AG04450 (cell line): Measurements from ENCODE around the gene BGN. TPM values are rescaled to one million over a fixed set of nuclear protein-coding genes. Genes with fewer than 3 reads are reported as not detected.

Experiments used
- CTCF ChIA-PET: fragments of 300-600, 350-600 bp; formaldehyde crosslinking; extraction: SDS; loops from one replicate; lab custom pipeline; 2022; ENCODE audit warnings: antibody characterized with exemption, inconsistent platforms; lab: Charles Lee
- POLR2A ChIA-PET: fragments of 350-600 bp; formaldehyde crosslinking; extraction: SDS; loops from one replicate; lab custom pipeline; 2021; ENCODE audit warnings: antibody characterized with exemption, inconsistent platforms; lab: Yijun Ruan, JAX
- DNase-seq: peaks from one replicate; pipeline ENCODE4 v3.0.0-alpha.2; 2011; ENCODE audit warnings: low read depth, low spot score
- H3K27ac ChIP-seq: one replicate; pipeline ENCODE4 v1.5.1; 2012; ENCODE audit warnings: low read depth, low read length, control low read depth
- H3K27me3 ChIP-seq: one replicate; pipeline ENCODE4 v1.6.0; 2012; ENCODE audit warnings: low read length; ENCODE audit not compliant: control insufficient read depth, insufficient read depth
- H3K4me3 ChIP-seq: 2 replicates; pipeline ENCODE4 v1.5.1; 2011; ENCODE audit warnings: mild to moderate bottlenecking, low read depth, low read length, control low read depth
- H3K9me3 ChIP-seq: 2 replicates; pipeline ENCODE4 v1.5.1; 2012; ENCODE audit warnings: low read length; ENCODE audit not compliant: control insufficient read depth, insufficient read depth
- CTCF ChIP-seq: IDR thresholded peaks from 2 replicates; pipeline ENCODE4 v1.5.1; 2011; ENCODE audit warnings: low read depth, low read length, control low read depth, inconsistent platforms
- polyA plus RNA-seq: library from polyadenylated mRNA; depleted of rRNA; stranded (reverse); fragments of >200 nt; gene quantifications from 2 replicates; pipeline ENCODE4 v1.2.3, GENCODE V29; 2011

The BGN gene
- polyA plus RNA-seq, 1 experiment: 97.2 TPM

- H3K4me3 ChIP-seq: no peak overlapping the region
- ChIA-PET CTCF (no interaction called here), POLR2A (no interaction called here)
- H3K9me3 ChIP-seq: no peaks in the 10 kb centered on the region
- no peaks in the 10 kb centered on the region for H3K27me3 ChIP-seq
- DNase-seq: no peak
- TF ChIP-seq CTCF: no peak
- H3K27ac ChIP-seq: no peak overlapping the region
Observed at GRCh38 chrX:153465691-153466380, 28.9 kb upstream of the BGN start.

GRCh38 chrX:153468008-153468580 lies 26.7 kb upstream of the BGN start:
- no peak for TF ChIP-seq CTCF
- no peak overlapping the region for H3K27ac ChIP-seq
- no peak overlapping the region for H3K4me3 ChIP-seq
- no peaks in the 10 kb centered on the region for H3K9me3 ChIP-seq
- ChIA-PET CTCF (interaction anchor here (0.9 kb wide), 1 partner anchor 39 kb away, joined by 3 read pairs; no protein-coding TSS in a partner anchor), POLR2A (no interaction called here)
- DNase-seq: no peak
- H3K27me3 ChIP-seq: no peaks in the 10 kb centered on the region

- POLR2A ChIA-PET: interaction anchor here (2.3 kb wide), 1 partner anchor 24 kb away, joined by 8 read pairs; the partner anchor contains the start of gene BGN
- H3K4me3 ChIP-seq: peak overlapping the region; percentile 67
- peak; percentile 21; the same call in 1 of the 2 replicates for TF ChIP-seq CTCF
- CTCF ChIA-PET: interaction anchor here (0.6 to 5.5 kb wide), 10 partner anchors 9 to 46 kb away, joined by 3 to 62 read pairs (median 8); partner anchors contain the start of gene BGN
- no peaks in the 10 kb centered on the region for H3K9me3 ChIP-seq
- H3K27ac ChIP-seq: no peak overlapping the region
- DNase-seq: no peak
- H3K27me3 ChIP-seq: no peaks in the 10 kb centered on the region
Observed at GRCh38 chrX:153469811-153470410, 24.9 kb upstream of the BGN start.

GRCh38 chrX:153470411-153471363 lies 24.1 kb upstream of the BGN start, which contains the start of gene HAUS7:
HAUS7 (minus strand) TSS chrX:153470576; CDS start chrX:153470557, 19 bp downstream.
- peak; percentile 70 for DNase-seq
- CTCF ChIA-PET: interaction anchor here (0.6 to 5.5 kb wide), 12 partner anchors 8 to 299 kb away, joined by 3 to 62 read pairs (median 6); partner anchors contain the start of gene BGN
- Histone ChIP-seq H3K9me3 (no peaks in the 10 kb centered on the region), H3K27me3 (no peaks in the 10 kb centered on the region), H3K4me3 (peak within 1 kb of the TSS; percentile 67), H3K27ac (no peak within 1 kb of the TSS)
- peak; percentile 69 for TF ChIP-seq CTCF
- POLR2A ChIA-PET: interaction anchor here (0.7 to 2.3 kb wide), 3 partner anchors 24 to 42 kb away, joined by 3 to 8 read pairs (median 4); partner anchors contain the start of gene BGN
